HepG2 (cell line): Measurements from ENCODE around the gene ETS2. TPM values are rescaled to one million over a fixed set of nuclear protein-coding genes. Genes with fewer than 3 reads are reported as not detected.

Experiments
- ATF7 ChIP-seq, 2 experiments: fragments of 450-650 bp in 1 of 2; sonication (generic) in 1 of 2; formaldehyde crosslinking in 1 of 2; IDR thresholded peaks; 2 replicates each; pipeline versions ENCODE4 v1.4.0 to v1.6.1; 2016 to 2020; ENCODE audit warnings: antibody characterized with exemption in 1 of 2, mild to moderate bottlenecking in 1 of 2, missing genetic modification reagents in 1 of 2
- FOXK1 ChIP-seq: sonication (generic); formaldehyde crosslinking; IDR thresholded peaks from 2 replicates; pipeline ENCODE4 v1.4.0; 2020; ENCODE audit warnings: low read depth, missing genetic modification reagents, borderline replicate concordance
- JARID2 ChIP-seq: sonication (generic); formaldehyde crosslinking; IDR thresholded peaks from 2 replicates; pipeline ENCODE4 v1.8.1; 2023; ENCODE audit warnings: missing genetic modification reagents, inconsistent platforms; ENCODE audit not compliant: insufficient replicate concordance
- JUN ChIP-seq: sonication (generic); formaldehyde crosslinking; IDR thresholded peaks from 2 replicates; pipeline ENCODE4 v1.4.0; 2020; ENCODE audit warnings: mild to moderate bottlenecking, missing genetic modification reagents
- KDM5A ChIP-seq: fragments of 200-600 bp; sonication (generic); IDR thresholded peaks from 2 replicates; pipeline ENCODE4 v1.7.0; 2018; ENCODE audit warnings: antibody characterized with exemption, mild to moderate bottlenecking, low read length, borderline replicate concordance
- MIER3 ChIP-seq: IDR thresholded peaks from 2 replicates; pipeline ENCODE4 v1.6.1; 2016; ENCODE audit warnings: missing compliant biosample characterization, borderline replicate concordance
- MLLT10 ChIP-seq: sonication (generic); formaldehyde crosslinking; IDR thresholded peaks from 2 replicates; pipeline ENCODE4 v1.4.0; 2020; ENCODE audit warnings: missing genetic modification reagents
- PITX1 ChIP-seq: sonication (generic); formaldehyde crosslinking; IDR thresholded peaks from 2 replicates; pipeline ENCODE4 v1.5.1; 2020; ENCODE audit warnings: mild to moderate bottlenecking, missing genetic modification reagents
- POGZ ChIP-seq: sonication (generic); formaldehyde crosslinking; IDR thresholded peaks from 2 replicates; pipeline ENCODE4 v1.4.0; 2020; ENCODE audit warnings: mild to moderate bottlenecking, missing genetic modification reagents
- PTBP1 ChIP-seq: fragments of 200-400 bp; formaldehyde crosslinking; IDR thresholded peaks from 2 replicates; pipeline ENCODE4 v1.6.1; 2018; ENCODE audit warnings: low read length, low read depth; ENCODE audit not compliant: poor library complexity, severe bottlenecking
- RARA ChIP-seq: IDR thresholded peaks from 2 replicates; pipeline ENCODE4 v1.6.1; 2016; ENCODE audit warnings: missing genetic modification reagents, missing compliant biosample characterization
- SMYD3 ChIP-seq: sonication (generic); formaldehyde crosslinking; IDR thresholded peaks from 2 replicates; pipeline ENCODE4 v1.8.1; 2023; ENCODE audit warnings: mild to moderate bottlenecking, missing genetic modification reagents
- SOX13 ChIP-seq, 3 experiments: fragments of 450-650 bp in 1 of 3; sonication (generic) in 1 of 3; formaldehyde crosslinking in 1 of 3; IDR thresholded peaks in 2 of 3; conservative IDR thresholded peaks in 1 of 3; 2 replicates each; pipeline versions ENCODE4 v1.5.0 to v1.6.1; 2016 to 2020; ENCODE audit warnings: antibody characterized with exemption in 1 of 3, mild to moderate bottlenecking in 1 of 3, missing compliant biosample characterization in 1 of 3, missing genetic modification reagents in 1 of 3, moderate library complexity in 1 of 3
- TCF7 ChIP-seq: sonication (generic); IDR thresholded peaks from 2 replicates; pipeline ENCODE4 v1.6.1; 2016; ENCODE audit warnings: antibody characterized with exemption, low read depth
- ZFP36L2 ChIP-seq: sonication (generic); formaldehyde crosslinking; IDR thresholded peaks from 2 replicates; pipeline ENCODE4 v1.4.0; 2020; ENCODE audit warnings: missing genetic modification reagents
- ZKSCAN8 ChIP-seq: IDR thresholded peaks from 2 replicates; pipeline ENCODE4 v1.6.1; 2016; ENCODE audit warnings: borderline replicate concordance, missing genetic modification reagents, missing compliant biosample characterization
- polyA plus RNA-seq, 8 experiments: library from polyadenylated mRNA; depleted of rRNA in 3 of 8; stranded (reverse) in 7 of 8; unstranded in 1 of 8; fragments of >200 nt; fragmentation: Illumina TruSeq in 4 of 8; extraction: Trizol in 4 of 8; gene quantifications; 2 replicates each; pipeline versions ENCODE4 v1.2.1 to v1.2.3, GENCODE V29; 2011 to 2016; ENCODE audit warnings: low read depth in 4 of 8, missing spikeins in 1 of 8, mixed read lengths in 1 of 8; ENCODE audit not compliant: insufficient read depth in 1 of 8
- total RNA-seq, 5 experiments: library from RNA; depleted of rRNA; stranded (reverse); fragments of >200 nt; fragmentation: Illumina TruSeq; extraction: Trizol; gene quantifications; 2 replicates each; pipeline ENCODE4 v1.2.3, GENCODE V29; 2016; ENCODE audit warnings: low read depth in 1 of 5
- TF ChIP-seq, protein P1 (sequence below): IDR thresholded peaks from 2 replicates; pipeline ENCODE4 v1.6.1; 2016; ENCODE audit warnings: low read depth, control low read depth
- TF ChIP-seq, protein P2 (sequence below): sonication (generic); formaldehyde crosslinking; IDR thresholded peaks from 2 replicates; pipeline ENCODE4 v1.4.0; 2020; ENCODE audit warnings: missing genetic modification reagents
- TF ChIP-seq, protein P3 (sequence below): sonication (generic); formaldehyde crosslinking; conservative IDR thresholded peaks from 2 replicates; pipeline ENCODE4 v1.4.0; 2020; ENCODE audit warnings: mild to moderate bottlenecking, missing genetic modification reagents, moderate library complexity
- TF ChIP-seq, protein P4 (sequence below): sonication (generic); formaldehyde crosslinking; IDR thresholded peaks from 2 replicates; pipeline ENCODE4 v1.8.1; 2023; ENCODE audit warnings: mild to moderate bottlenecking, inconsistent platforms, moderate library complexity, missing genetic modification reagents, borderline replicate concordance

The ETS2 gene
- total and polyA plus RNA-seq, 2 of the 13 experiments (the other 11 are each of a cell fraction or from before 2014, with no cell fraction given): 24.6 to 64.4 TPM

DNA sequence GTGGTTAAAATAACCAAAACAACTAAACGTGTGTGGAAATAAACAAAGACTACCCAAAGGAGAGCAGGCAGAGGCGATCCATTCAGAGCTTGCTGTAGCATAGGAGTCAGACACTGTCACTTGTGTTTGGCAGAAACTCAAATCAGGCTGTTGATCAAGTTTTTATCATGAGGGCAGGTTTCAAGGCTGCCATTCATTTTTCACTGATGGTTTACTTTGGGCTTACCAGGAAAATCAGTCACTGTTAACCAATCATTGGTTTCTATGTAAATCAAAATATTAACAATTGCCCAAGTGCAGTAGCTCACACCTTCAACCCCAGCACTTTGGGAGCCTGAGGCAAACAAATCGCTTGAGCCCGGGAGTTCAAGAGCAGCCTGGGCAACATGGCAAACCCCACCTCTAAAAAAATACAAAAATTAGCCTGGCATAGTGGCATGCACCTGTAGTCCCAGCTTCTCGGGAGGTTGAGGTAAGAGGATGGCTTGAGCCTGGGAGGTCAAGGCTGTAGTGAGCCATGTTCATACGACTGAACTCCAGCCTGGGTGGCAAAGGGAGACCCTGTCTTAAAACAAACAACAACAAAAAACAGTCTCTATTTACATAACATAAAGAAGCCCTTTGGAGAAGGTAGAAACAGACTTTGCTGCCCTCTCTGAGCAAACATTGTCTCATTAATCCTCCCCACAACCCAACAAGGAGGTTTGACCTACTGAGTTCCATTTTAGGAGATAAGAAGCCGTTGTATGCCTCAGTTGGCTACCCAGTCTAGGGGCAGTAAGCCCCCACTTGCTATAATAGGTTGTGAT, 21.1 kb upstream of the ETS2 start (continued):
- TF ChIP-seq SOX13 (IDR thresholded peaks at IDR 0.05) (no peak), SOX13 (CRISPR knock-in tag; conservative IDR thresholded peaks at IDR 0.05 in 1 of 2, IDR thresholded peaks at IDR 0.05 in 1 of 2) (peak in 1 of 2 experiments; percentile 21; a peak in 1 of 4 replicates), PTBP1 (no peak), POGZ (CRISPR knock-in tag) (no peak), RARA (peak; percentile 76), KDM5A (no peak), JUN (no peak), MIER3 (CRISPR knock-in tag) (no peak), FOXK1 (CRISPR knock-in tag) (peak; percentile 53; the same call in 1 of the 2 replicates), TCF7 (peak; percentile 28), ATF7 (IDR thresholded peaks at IDR 0.05) (no peak), ATF7 (CRISPR knock-in tag; IDR thresholded peaks at IDR 0.05) (no peak), SMYD3 (CRISPR knock-in tag) (no peak), PITX1 (CRISPR knock-in tag) (no peak), JARID2 (CRISPR knock-in tag) (no peak), MLLT10 (CRISPR knock-in tag) (no peak), ZKSCAN8 (CRISPR knock-in tag) (no peak), ZFP36L2 (no peak)
- TF ChIP-seq, protein P1, sequence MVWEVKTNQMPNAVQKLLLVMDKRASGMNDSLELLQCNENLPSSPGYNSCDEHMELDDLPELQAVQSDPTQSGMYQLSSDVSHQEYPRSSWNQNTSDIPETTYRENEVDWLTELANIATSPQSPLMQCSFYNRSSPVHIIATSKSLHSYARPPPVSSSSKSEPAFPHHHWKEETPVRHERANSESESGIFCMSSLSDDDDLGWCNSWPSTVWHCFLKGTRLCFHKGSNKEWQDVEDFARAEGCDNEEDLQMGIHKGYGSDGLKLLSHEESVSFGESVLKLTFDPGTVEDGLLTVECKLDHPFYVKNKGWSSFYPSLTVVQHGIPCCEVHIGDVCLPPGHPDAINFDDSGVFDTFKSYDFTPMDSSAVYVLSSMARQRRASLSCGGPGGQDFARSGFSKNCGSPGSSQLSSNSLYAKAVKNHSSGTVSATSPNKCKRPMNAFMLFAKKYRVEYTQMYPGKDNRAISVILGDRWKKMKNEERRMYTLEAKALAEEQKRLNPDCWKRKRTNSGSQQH (CRISPR knock-in tag): no peak
- TF ChIP-seq, protein P2, sequence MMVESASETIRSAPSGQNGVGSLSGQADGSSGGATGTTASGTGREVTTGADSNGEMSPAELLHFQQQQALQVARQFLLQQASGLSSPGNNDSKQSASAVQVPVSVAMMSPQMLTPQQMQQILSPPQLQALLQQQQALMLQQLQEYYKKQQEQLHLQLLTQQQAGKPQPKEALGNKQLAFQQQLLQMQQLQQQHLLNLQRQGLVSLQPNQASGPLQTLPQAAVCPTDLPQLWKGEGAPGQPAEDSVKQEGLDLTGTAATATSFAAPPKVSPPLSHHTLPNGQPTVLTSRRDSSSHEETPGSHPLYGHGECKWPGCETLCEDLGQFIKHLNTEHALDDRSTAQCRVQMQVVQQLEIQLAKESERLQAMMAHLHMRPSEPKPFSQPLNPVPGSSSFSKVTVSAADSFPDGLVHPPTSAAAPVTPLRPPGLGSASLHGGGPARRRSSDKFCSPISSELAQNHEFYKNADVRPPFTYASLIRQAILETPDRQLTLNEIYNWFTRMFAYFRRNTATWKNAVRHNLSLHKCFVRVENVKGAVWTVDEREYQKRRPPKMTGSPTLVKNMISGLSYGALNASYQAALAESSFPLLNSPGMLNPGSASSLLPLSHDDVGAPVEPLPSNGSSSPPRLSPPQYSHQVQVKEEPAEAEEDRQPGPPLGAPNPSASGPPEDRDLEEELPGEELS (CRISPR knock-in tag): peak; percentile 70
- TF ChIP-seq, protein P3, sequence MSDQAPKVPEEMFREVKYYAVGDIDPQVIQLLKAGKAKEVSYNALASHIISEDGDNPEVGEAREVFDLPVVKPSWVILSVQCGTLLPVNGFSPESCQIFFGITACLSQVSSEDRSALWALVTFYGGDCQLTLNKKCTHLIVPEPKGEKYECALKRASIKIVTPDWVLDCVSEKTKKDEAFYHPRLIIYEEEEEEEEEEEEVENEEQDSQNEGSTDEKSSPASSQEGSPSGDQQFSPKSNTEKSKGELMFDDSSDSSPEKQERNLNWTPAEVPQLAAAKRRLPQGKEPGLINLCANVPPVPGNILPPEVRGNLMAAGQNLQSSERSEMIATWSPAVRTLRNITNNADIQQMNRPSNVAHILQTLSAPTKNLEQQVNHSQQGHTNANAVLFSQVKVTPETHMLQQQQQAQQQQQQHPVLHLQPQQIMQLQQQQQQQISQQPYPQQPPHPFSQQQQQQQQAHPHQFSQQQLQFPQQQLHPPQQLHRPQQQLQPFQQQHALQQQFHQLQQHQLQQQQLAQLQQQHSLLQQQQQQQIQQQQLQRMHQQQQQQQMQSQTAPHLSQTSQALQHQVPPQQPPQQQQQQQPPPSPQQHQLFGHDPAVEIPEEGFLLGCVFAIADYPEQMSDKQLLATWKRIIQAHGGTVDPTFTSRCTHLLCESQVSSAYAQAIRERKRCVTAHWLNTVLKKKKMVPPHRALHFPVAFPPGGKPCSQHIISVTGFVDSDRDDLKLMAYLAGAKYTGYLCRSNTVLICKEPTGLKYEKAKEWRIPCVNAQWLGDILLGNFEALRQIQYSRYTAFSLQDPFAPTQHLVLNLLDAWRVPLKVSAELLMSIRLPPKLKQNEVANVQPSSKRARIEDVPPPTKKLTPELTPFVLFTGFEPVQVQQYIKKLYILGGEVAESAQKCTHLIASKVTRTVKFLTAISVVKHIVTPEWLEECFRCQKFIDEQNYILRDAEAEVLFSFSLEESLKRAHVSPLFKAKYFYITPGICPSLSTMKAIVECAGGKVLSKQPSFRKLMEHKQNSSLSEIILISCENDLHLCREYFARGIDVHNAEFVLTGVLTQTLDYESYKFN (CRISPR knock-in tag): peak; percentile 51
- TF ChIP-seq, protein P4, sequence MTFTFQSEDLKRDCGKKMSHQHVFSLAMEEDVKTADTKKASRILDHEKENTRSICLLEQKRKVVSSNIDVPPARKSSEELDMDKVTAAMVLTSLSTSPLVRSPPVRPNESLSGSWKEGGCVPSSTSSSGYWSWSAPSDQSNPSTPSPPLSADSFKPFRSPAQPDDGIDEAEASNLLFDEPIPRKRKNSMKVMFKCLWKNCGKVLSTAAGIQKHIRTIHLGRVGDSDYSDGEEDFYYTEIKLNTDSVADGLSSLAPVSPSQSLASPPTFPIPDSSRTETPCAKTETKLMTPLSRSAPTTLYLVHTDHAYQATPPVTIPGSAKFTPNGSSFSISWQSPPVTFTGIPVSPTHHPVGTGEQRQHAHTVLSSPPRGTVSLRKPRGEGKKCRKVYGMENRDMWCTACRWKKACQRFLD: no peak
